HG03039 (cell line): ENCODE measurements around the gene SLC16A13.
"Not testable (repeated sequence)": the region's sequence is repeated elsewhere in the genome, so short reads cannot be mapped to it uniquely, and the experiment has no call there.

Source experiments
- ATAC-seq: cut with Tn5 transposase; IDR thresholded peaks from one replicate; pipeline ENCODE4 v1.9.1; 2021; ENCODE audit warnings: mild to moderate bottlenecking, moderate library complexity; ENCODE audit not compliant: unreplicated experiment

SLC16A13 gene

DNA sequence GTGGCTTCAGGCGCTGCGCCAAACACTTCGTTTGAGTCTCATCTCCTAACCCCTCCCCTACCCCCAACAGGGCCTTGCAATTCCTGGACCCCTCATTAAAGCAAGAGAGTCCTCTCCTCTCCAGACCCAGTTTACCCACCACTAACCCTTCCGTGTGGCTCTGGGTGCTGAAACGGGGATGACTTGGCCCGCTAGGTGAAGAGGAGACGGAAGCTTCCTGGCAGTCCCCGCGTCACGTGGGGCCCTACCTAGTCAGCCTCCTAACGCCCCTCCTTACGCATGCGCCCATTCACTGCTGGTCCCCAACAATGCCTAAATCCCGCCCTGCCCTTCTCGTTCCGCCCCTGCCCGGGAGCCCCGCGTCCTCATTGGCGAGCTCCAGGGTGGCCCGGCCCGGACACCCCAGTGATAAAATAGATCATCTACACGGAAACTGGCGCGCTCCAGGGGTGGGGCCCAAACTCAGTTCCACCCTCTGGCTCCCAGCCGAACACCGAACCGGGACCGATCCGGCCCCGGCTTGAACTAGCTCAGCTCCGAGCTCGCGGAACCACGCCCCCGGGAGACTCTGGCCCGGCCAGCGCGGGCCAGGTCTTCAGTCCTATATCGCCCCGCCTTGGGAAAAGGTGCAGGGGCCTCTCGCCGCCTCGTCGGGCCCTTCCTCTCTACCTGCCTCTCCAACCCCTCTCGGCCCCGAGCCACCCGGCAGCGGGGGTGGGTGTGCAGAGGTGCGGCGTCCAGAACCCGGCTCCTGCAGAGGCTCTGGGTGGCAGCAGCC is at the start of gene SLC16A13:
SLC16A13 (plus strand) TSS at position 425 of the 778 bp plus-strand sequence. CDS start 368 bp downstream, outside the sequence.
- peak; percentile 84 for ATAC-seq

- ATAC-seq, result no peak
These were observed 49.1 kb upstream of the SLC16A13 start for GRCh38 chr17:6986676-6987075.

DNA sequence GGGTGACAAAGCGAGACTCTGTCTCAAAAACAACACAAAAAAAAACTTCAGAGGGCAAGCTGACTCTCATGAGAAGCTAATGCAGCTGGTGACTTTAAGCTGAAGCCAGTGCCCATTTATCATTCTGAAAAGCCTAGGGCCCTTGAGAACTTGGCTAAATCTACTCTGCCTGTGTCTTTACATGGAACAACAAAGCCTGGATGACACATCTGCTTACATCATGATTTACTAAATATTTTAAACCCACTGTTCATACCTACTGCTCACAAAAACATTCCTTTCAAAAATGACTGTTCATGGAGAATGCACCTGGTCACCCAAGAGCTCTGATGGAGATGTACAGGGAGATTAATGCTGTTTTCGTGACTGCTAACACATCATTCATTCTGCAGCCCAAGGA is 46.0 kb upstream of the SLC16A13 start:
- no peak for ATAC-seq

DNA sequence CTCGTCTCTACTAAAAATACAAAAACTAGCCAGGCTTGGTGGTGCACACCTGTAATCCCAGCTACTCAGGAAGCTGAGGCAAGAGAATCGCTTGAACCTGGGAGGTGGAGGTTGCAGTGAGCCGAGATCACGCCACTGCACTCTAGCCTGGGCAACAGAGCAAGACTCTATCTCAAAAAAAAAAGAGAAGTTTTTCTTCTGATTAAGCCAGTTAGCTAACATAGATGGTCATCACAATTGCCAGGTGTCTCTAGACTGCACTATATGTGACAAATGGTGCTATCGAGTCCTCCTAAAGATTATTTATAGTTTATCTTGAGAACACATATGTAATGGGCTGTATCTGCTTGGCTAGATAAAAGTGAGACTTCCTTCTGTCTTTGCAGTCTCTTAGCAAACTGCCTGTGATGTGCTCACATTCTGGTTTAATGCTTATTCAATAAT is 42.2 kb upstream of the SLC16A13 start:
- not testable (repeated sequence) for ATAC-seq

DNA sequence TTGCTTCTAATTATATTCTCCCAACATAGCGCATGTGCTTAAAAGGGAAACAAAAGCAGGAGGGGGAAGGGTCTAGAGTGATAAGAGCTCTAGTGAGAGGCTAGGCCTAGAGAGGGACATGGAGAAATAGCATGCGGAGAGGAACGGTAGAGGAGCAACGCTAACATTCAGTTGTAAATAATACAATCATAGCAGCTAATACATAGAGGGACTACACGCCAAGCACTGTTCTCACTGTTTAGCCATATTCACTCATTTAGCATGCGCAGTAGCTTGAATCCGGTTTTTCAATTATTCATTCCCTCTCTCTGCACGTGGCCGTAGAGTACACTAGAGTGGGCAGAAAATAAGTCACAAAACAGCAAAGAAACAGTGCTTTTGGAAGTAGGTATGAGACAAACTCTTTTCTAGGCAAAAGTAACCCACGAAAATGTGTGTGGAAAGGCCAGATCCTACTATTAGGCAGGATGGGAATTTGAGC is 41.7 kb upstream of the SLC16A13 start:
- ATAC-seq, result no peak

DNA sequence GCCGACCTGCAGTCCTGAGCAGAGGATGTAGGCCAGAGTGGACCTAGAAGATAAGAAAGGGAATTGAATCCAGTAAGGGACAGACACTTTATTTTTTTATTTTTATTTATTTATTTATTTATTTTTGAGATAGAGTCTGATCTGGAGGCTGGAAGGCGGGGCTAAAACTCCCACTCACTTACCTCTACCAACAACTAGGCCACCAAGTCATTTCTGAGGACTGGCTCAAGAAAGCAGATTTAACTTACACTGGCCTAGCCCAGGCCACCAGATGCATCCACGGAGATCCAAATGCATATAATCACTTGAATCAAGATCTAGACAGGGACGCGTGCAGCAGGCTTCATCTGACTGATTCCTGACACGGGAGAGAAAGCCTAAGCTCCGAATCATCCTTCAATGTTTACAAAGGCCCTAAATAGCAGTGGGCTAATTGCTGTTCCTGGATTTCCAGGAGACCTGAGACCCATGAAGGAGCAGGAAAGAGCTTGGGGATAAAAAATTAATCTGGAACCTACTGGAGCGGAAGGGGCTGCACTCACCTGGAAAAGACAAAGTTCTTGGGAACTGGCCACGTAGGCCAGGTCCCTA is 41.1 kb upstream of the SLC16A13 start:
- ATAC-seq, result no peak

DNA sequence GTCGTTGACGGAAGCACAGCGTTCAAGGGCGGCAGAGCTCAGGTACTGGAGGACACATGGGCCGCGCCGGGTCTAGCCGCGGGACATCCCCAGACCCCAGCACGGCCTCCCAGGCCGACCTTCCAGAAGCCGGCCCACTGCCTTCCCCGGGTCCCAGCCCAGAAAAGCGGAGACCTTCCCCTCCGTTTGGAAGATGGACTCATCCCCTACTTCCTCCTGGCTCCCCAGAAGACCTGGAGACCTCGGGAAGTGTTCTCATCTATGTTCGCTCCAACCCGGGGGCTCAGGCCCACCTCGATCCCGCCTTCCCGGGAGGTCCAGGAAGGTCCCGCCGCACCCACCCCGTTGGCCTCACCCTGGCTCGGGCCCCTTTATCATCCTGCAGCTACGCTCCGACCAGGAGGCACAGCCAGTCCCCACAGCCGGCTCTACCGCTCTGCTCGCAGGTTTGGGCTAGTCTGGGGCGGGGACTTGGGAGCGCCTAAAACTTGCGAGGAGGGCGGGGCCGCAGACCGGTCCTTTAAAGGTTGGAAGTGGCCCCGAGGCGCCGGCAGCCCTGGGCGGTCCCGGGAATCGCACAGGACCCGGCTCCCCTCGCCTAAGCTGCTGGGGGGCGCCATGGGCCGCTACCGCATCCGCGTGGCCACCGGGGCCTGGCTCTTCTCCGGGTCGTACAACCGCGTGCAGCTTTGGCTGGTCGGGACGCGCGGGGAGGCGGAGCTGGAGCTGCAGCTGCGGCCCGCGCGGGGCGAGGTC is 40.1 kb upstream of the SLC16A13 start, which contains the start of gene ALOX12:
ALOX12 (plus strand) TSS at position 550 of the 756 bp plus-strand sequence; CDS start at position 619, 69 bp downstream.
- no peak for ATAC-seq

- no peak for ATAC-seq
These were observed 39.4 kb upstream of the SLC16A13 start for GRCh38 chr17:6996256-6997011.

GRCh38 chr17:6997171-6997570 is 38.6 kb upstream of the SLC16A13 start:
- ATAC-seq, result no peak

- ATAC-seq, result no peak
These were observed 36.8 kb upstream of the SLC16A13 start for GRCh38 chr17:6998855-6999508.

DNA sequence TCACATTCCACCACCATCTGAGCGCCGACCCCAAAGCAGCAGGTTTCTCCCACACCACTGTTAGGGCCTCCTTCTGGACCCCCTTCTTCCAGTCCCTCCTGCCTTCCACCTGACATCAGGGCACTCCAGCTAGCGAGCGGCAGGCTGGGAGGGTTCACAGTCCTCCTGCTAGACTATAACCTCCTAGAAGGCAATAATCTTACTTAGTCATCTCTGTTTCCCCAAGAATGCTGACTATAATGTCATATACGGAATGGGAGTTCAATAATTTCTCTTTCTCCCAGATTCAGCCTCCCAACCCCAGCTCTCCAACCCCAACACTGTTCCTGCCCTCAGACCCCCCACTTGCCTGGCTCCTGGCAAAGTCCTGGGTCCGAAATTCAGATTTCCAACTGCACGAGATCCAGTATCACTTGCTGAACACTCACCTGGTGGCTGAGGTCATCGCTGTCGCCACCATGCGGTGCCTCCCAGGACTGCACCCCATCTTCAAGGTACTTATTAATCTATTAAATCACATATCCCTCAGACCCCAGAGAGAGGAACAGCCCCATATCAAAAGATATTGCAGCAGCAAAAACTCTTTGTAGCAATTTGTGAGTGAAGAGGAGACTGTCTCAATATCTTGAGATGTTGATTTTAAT is 34.4 kb upstream of the SLC16A13 start:
- no peak for ATAC-seq

DNA sequence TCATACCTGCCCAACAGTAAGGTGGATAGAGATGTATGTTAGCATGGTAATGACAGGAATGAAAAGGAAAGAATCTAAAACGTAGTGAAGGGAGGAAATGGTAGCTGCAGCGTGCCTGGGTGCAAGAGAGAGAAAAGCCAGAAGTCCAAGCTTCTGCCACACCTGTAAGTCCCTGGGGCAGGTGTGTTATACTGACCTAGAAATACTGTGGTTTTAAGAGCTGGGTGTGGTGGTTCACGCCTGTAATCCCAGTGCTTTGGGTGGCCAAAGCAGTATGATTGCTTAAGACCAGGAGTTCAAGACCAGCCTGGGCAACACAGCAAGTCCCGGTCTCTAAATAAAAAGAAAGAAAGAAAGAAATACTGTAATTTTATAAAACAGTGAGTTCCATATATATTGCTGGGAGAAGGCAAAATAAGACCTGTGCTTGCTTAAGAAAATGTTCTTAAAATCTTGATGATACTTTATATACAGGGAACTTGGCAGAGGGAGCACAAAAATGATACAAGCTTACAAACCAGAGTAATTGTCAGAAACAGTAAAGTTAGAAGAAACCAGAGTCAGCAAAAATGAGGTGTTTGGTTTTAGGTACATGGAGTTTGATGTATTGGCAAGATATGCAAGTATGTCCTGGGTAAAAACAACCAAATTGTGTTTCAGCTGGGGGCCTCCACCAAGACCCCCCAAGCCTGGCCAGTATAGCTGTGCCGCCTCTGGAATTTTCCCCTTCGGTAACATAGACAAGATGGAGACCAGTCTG is 33.3 kb upstream of the SLC16A13 start:
- ATAC-seq, result no peak

GRCh38 chr17:7003745-7004144 is 32.1 kb upstream of the SLC16A13 start:
- ATAC-seq, result no peak

DNA sequence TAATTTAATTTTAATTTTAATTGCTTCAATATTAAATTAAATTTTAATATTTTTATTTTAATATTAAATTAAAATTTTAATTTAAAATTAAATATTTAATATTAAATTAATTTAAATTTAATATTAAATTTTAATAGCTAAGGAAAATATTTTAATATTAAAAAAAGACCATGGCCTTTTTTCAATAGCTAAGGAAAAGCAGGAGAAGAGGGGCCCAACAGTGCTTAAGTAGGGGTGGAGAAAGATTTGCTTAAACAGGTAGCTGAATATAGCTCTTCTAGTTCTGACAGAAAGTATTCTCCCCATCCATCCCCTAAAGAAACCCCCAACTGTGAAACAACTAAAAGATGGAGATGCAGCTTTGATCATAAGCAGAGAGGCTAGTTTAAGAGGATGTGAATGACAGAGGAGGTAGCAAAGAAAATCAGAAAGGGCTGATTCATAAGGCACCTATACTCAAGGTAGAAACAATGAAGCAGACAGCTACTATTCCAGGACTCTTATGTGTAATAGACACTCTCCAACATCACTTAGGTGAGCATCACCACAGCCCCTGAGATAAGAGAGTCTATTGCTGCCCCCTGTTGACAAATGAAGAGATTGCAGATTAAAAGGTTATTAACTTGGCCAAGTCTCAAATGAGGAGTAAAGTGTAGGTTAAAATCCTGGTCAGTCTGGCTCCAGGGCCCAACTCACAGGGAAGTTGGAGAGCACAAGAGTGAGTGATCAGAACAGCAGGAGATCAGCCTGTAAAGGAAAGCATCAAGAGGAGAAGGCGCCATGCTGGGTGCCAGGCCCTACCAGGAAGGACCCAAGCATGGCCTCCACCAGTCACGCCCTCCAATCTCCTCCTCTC is 31.2 kb upstream of the SLC16A13 start:
- peak; percentile 53 for ATAC-seq

- ATAC-seq, result no peak
These were observed 30.1 kb upstream of the SLC16A13 start for GRCh38 chr17:7005716-7006115.

DNA sequence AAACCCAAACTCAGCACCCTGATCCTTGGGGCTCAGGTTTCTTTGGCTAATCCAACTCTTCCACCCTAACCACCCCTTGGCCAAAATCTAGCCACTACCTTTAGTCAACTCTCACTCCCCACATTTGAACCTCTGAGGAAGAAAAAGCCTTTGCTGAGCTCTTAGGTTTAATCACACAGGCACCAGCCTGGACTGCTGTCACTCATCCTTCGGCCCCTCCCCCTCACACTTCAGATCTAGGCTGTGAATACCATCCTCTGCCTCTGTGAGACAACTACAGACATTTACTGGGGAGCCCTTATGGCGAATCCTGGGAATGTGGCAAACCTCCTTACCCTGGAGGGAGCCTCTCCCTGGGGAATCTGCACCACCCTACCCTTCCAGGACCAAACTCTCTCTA is 28.7 kb upstream of the SLC16A13 start:
- ATAC-seq, result no peak

DNA sequence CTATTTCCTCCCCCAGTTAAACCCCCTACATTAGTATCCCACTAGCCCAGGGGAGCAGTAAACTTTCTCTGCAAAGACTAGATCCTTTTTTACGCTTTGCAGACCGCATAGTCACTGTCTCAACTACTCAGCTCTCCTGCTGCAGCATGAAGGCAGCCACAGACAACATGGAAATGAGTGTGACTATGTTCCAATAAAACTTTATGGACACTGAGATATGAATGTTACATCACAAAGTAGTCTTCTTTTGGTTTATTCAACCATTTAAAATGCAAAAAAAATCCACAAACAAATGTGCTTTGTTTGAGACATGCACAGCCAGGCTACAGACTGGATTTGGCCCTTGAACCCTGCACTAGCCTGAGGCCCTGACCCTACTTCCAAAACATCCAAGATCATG is 25.3 kb upstream of the SLC16A13 start:
- ATAC-seq, result no peak

- ATAC-seq, result no peak
These were observed 24.4 kb upstream of the SLC16A13 start for GRCh38 chr17:7011415-7011814.
